GM12878 (cell line): ENCODE data around the gene SEC23IP. TPM values are rescaled to one million over a fixed set of nuclear protein-coding genes. Genes with fewer than 3 reads are reported as not detected.

Experiments used
- ATAC-seq: fragments of 200-7000 bp; cut with Tn5 transposase; 3 replicates; pipeline ENCODE4 v1.9.1; 2020; ENCODE audit warnings: mild to moderate bottlenecking, moderate library complexity
- BruUV-seq: library from RNA; stranded (reverse); fragments of 400-500 nt; replicated peaks from 2 replicates; lab custom pipeline; 2021; lab: Mats Ljungman, UMichigan
- CTCF ChIA-PET: fragments of 300-600 bp; sonication (Branson Sonifier 250); formaldehyde crosslinking; extraction: SDS; loops from one replicate; lab custom pipeline; 2021; ENCODE audit warnings: inconsistent platforms; lab: Yijun Ruan, JAX
- POLR2A ChIA-PET: fragments of 350-600 bp; formaldehyde crosslinking; extraction: SDS; loops from one replicate; lab custom pipeline; 2021; ENCODE audit warnings: inconsistent platforms; lab: Charles Lee
- RAD21 ChIA-PET: fragments of 300-600 bp; sonication (Branson Sonifier 250); formaldehyde crosslinking; loops from one replicate; lab custom pipeline; 2023; ENCODE audit warnings: antibody characterized with exemption; ENCODE audit not compliant: unreplicated experiment; lab: Charles Lee
- SMC1A ChIA-PET: fragments of 300-600 bp; sonication (Branson Sonifier 250); formaldehyde crosslinking; loops from one replicate; lab custom pipeline; 2023; ENCODE audit not compliant: unreplicated experiment, uncharacterized antibody; lab: Charles Lee
- DNase-seq: peaks from one replicate; pipeline ENCODE4 v3.0.0-alpha.2; 2011; ENCODE audit warnings: low read depth, low spot score
- FAIRE-seq: peaks from 3 replicates; lab custom pipeline; 2011; peaks lifted over from hg19 to GRCh38; lab: Jason Lieb, UNC
- H2AFZ ChIP-seq: 2 replicates; pipeline ENCODE4 v1.6.0; 2011; ENCODE audit warnings: low read depth, low read length, control low read depth; ENCODE audit not compliant: control insufficient read depth
- H3K27ac ChIP-seq: 2 replicates; pipeline ENCODE4 v1.5.1; 2011; ENCODE audit warnings: control low read depth; ENCODE audit not compliant: control insufficient read depth, insufficient read depth
- H3K27me3 ChIP-seq, 2 experiments: replicated peaks in 1 of 2; 2 replicates each; pipeline versions ENCODE4 v1.6.0 to v1.6.1; 2011; ENCODE audit warnings: low read length in 1 of 2; ENCODE audit not compliant: control insufficient read depth in 2 of 2, insufficient read depth in 2 of 2
- H3K36me3 ChIP-seq, 2 experiments: 2 replicates each; pipeline ENCODE4 v1.5.1; 2011; ENCODE audit warnings: low read length in 1 of 2; ENCODE audit not compliant: control insufficient read depth in 2 of 2, insufficient read depth in 2 of 2
- H3K4me1 ChIP-seq: 2 replicates; pipeline ENCODE4 v1.6.1; 2011; ENCODE audit warnings: mild to moderate bottlenecking, low read length, moderate library complexity, mixed read lengths; ENCODE audit not compliant: control insufficient read depth, insufficient read depth
- H3K4me2 ChIP-seq: 2 replicates; pipeline ENCODE4 v1.6.0; 2011; ENCODE audit warnings: control low read depth; ENCODE audit not compliant: control insufficient read depth, insufficient read depth
- H3K4me3 ChIP-seq: fragments of 200-600 bp; sonication (generic); 2 replicates; pipeline ENCODE4 v1.5.1; 2016
- H3K79me2 ChIP-seq: 2 replicates; pipeline ENCODE4 v1.6.0; 2011; ENCODE audit warnings: low read length; ENCODE audit not compliant: control insufficient read depth, insufficient read depth
- H3K9ac ChIP-seq: 2 replicates; pipeline ENCODE4 v1.8.0; 2011; ENCODE audit warnings: low read length, control low read depth, mixed read lengths; ENCODE audit not compliant: control insufficient read depth, insufficient read depth
- H3K9me3 ChIP-seq: replicated peaks from 3 replicates; pipeline ENCODE4 v1.5.1; 2011; ENCODE audit warnings: mild to moderate bottlenecking, low read length; ENCODE audit not compliant: control insufficient read depth, insufficient read depth
- H4K20me1 ChIP-seq: 2 replicates; pipeline ENCODE4 v1.6.0; 2011; ENCODE audit not compliant: control insufficient read depth, insufficient read depth
- CEBPB ChIP-seq, 2 experiments: fragments of 150-350 bp in 1 of 2; IDR thresholded peaks; 2 replicates each; pipeline ENCODE4 v1.6.1; 2012 to 2014; ENCODE audit warnings: low read depth in 2 of 2, low read length in 2 of 2, borderline replicate concordance in 1 of 2, inconsistent platforms in 1 of 2
- CHD1 ChIP-seq: IDR thresholded peaks from 2 replicates; pipeline ENCODE4 v1.6.1; 2012; ENCODE audit warnings: low read depth, low read length, improper control_type of control experiment
- EGR1 ChIP-seq, 2 experiments: IDR thresholded peaks; 1 replicate in 1 of 2; 2 replicates in 1 of 2; pipeline ENCODE4 v1.6.1; 2011 to 2012; ENCODE audit warnings: low read depth in 2 of 2, low read length in 2 of 2, borderline replicate concordance in 1 of 2, mild to moderate bottlenecking in 1 of 2, moderate library complexity in 1 of 2
- EP300 ChIP-seq, 2 experiments: fragments of 150-350 bp in 1 of 2; IDR thresholded peaks; 2 replicates each; pipeline ENCODE4 v1.6.1; 2011 to 2012; ENCODE audit warnings: low read depth in 2 of 2, low read length in 2 of 2, borderline replicate concordance in 1 of 2, improper control_type of control experiment in 1 of 2, inconsistent platforms in 1 of 2; ENCODE audit not compliant: control insufficient read depth in 1 of 2
- IKZF2 ChIP-seq, 2 experiments: fragments of 450-650 bp; IDR thresholded peaks; 2 replicates each; pipeline ENCODE4 v1.6.1; 2017; ENCODE audit warnings: mild to moderate bottlenecking in 2 of 2, moderate library complexity in 2 of 2
- KAT2A ChIP-seq: conservative IDR thresholded peaks from 2 replicates; pipeline ENCODE4 v1.6.1; 2011; ENCODE audit warnings: low read depth, low read length; ENCODE audit not compliant: control insufficient read depth
- POLR2AphosphoS2 ChIP-seq: IDR thresholded peaks from 2 replicates; pipeline ENCODE4 v1.6.1; 2011; ENCODE audit warnings: low read depth, mild to moderate bottlenecking, low read length, improper control_type of control experiment, moderate library complexity
- RUNX3 ChIP-seq: IDR thresholded peaks from 2 replicates; pipeline ENCODE4 v1.6.1; 2012; ENCODE audit warnings: low read length, inconsistent platforms
- ZNF384 ChIP-seq: IDR thresholded peaks from 2 replicates; pipeline ENCODE4 v1.6.1; 2012; ENCODE audit warnings: low read depth, mild to moderate bottlenecking, low read length, improper control_type of control experiment, borderline replicate concordance
- WGBS: methylation state at CpG from one replicate; pipeline ENCODE4 v1.1.6; 2016; ENCODE audit warnings: low lambda C conversion rate; ENCODE audit not compliant: insufficient replicate concordance, insufficient coverage; ENCODE audit errors: missing lambda C conversion rate; 5-methylcytosine and 5-hydroxymethylcytosine counted together
- in situ Hi-C: fragments of 300-500 bp; cut with MboI; formaldehyde crosslinking; loops from 9 replicates; pipeline ENCODE4 v1.14.3; 2018; ENCODE audit warnings: mixed read lengths
- intact Hi-C: fragments of 100-400 bp; cut with micrococcal nuclease; formaldehyde crosslinking; loops from one replicate; pipeline ENCODE4 v1.14.2; 2022; ENCODE audit not compliant: unreplicated experiment
- polyA plus RNA-seq, 11 experiments: library from polyadenylated mRNA; depleted of rRNA in 4 of 11; unstranded in 6 of 11; stranded (reverse) in 5 of 11; fragments of >200 nt; fragmentation: Nextera tagmentation in 4 of 11; fragmentation: Illumina TruSeq in 1 of 11; extraction: Ambion mirVana in 4 of 11; extraction: Trizol in 1 of 11; gene quantifications; 1 replicate in 1 of 11; 2 replicates in 10 of 11; pipeline versions ENCODE4 v1.2.1 to v1.2.3, GENCODE V29; 2011 to 2016; ENCODE audit warnings: inconsistent platforms in 2 of 11, missing spikeins in 2 of 11, low read depth in 1 of 11
- total RNA-seq, 4 experiments: library from RNA; depleted of rRNA in 3 of 4; stranded (reverse); fragments of >200 nt in 3 of 4; fragmentation: Illumina TruSeq in 1 of 4; extraction: Trizol in 1 of 4; gene quantifications; 2 replicates each; pipeline versions ENCODE4 v1.2.1 to v1.2.3, GENCODE V29; 2013 to 2021
- TF ChIP-seq, protein P1 (sequence below): IDR thresholded peaks from 2 replicates; pipeline ENCODE4 v1.6.1; 2011; ENCODE audit warnings: mild to moderate bottlenecking, low read depth, low read length, moderate library complexity; ENCODE audit not compliant: insufficient replicate concordance
- TF ChIP-seq, protein P2 (sequence below): fragments of 450-650 bp; IDR thresholded peaks from 2 replicates; pipeline ENCODE4 v1.6.1; 2014; ENCODE audit warnings: mild to moderate bottlenecking

Gene SEC23IP
- total and polyA plus RNA-seq, 10 of the 15 experiments (the other 5 are each of a cell fraction or from before 2014, with no cell fraction given): 15.1 to 82.5 (median 36.0) TPM

DNA sequence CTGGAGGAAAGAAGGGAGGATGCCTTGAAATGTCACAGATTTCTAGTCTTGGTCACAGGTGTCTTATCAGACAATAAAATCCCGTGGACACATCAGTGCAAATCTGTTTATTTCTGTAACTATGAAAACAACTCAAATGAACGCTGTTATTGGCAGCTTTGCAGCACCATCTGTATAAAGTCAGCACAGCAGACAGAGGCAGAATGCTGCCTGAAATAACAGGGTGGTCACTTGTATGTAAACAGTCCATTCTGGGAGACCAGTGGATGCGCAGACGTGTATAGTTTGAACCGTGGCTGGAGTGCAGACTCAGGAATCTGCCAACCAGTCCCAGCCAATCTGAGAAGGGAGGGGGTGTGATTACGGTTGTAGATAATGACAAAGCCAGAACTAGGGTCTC is 54.8 kb downstream of the SEC23IP start:
- H3K27ac ChIP-seq: no peak overlapping the region
- H3K4me3 ChIP-seq: no peak overlapping the region
- ChIA-PET RAD21 (no interaction called here), SMC1A (interaction anchor here (0.7 kb wide), 1 partner anchor 18 kb away, joined by 3 read pairs; no protein-coding TSS in a partner anchor), CTCF (no interaction called here), POLR2A (no interaction called here)
- intact Hi-C loops (no loop called here), in situ Hi-C loops (no loop called here)
- TF ChIP-seq POLR2AphosphoS2: no peak
- no peaks in the 10 kb centered on the region for H3K27me3 ChIP-seq
- DNase-seq (no peak), ATAC-seq (no peak), FAIRE-seq (no peak)
- no peak overlapping the region for H3K9ac ChIP-seq
- no peaks in the 10 kb centered on the region for H3K79me2 ChIP-seq
- no peaks in the 10 kb centered on the region for H4K20me1 ChIP-seq
- no peaks in the 10 kb centered on the region for H3K4me1 ChIP-seq
- H3K4me2 ChIP-seq: no peak overlapping the region
- H2AFZ ChIP-seq: no peak overlapping the region
- BruUV-seq: no TSS peak
- WGBS: 83% methylated on average over 6 of the region's 6 CpGs
- H3K36me3 ChIP-seq: peaks cover 0 to 3% of the 10 kb centered on the region in 2 experiments; a peak in 2 of 4 replicates
- H3K9me3 ChIP-seq: no peaks in the 10 kb centered on the region

DNA sequence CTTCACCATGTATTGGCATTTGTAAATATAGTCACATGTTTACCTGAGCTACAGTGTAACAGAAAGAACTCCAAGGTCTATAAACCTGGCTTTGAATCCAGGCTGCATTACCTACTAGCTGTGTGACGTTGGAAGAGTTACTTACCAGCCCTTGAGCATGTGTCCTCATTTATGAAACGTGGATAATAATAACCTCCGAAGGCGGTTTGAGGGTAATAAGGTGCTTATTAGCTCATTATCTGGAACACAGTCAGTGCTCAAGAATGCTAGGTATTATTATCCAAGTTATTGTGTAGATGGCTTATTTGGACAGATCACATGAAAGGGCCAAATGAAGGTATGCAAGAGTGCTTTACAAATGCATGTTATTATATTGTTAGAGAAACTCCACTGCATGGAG is 64.9 kb downstream of the SEC23IP start:
- in situ Hi-C loops: no loop called here
- FAIRE-seq: no peak
- ATAC-seq: no peak
- Histone ChIP-seq H3K79me2 (no peaks in the 10 kb centered on the region), H3K27me3 (no peaks in the 10 kb centered on the region), H3K36me3 (no peaks in the 10 kb centered on the region), H3K4me2 (no peak overlapping the region), H3K4me3 (no peak overlapping the region), H3K4me1 (no peaks in the 10 kb centered on the region), H2AFZ (no peak overlapping the region), H3K27ac (no peak overlapping the region), H3K9me3 (no peaks in the 10 kb centered on the region), H4K20me1 (no peaks in the 10 kb centered on the region), H3K9ac (no peak overlapping the region)
- no TSS peak for BruUV-seq
- no peak for TF ChIP-seq RUNX3
- no peak for TF ChIP-seq IKZF2 (IDR thresholded peaks at IDR 0.05)
- no peak for TF ChIP-seq CEBPB (IDR thresholded peaks at IDR 0.05; ENCODE audit: borderline replicate concordance in 1 of 2, low read depth in 2 of 2, low read length in 2 of 2)
- TF ChIP-seq, protein P1, sequence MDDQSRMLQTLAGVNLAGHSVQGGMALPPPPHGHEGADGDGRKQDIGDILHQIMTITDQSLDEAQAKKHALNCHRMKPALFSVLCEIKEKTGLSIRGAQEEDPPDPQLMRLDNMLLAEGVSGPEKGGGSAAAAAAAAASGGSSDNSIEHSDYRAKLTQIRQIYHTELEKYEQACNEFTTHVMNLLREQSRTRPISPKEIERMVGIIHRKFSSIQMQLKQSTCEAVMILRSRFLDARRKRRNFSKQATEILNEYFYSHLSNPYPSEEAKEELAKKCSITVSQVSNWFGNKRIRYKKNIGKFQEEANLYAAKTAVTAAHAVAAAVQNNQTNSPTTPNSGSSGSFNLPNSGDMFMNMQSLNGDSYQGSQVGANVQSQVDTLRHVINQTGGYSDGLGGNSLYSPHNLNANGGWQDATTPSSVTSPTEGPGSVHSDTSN: no peak
- TF ChIP-seq EGR1 (IDR thresholded peaks at IDR 0.05; ENCODE audit: borderline replicate concordance in 1 of 2, low read depth in 2 of 2, low read length in 2 of 2): no peak
- TF ChIP-seq, protein P2, sequence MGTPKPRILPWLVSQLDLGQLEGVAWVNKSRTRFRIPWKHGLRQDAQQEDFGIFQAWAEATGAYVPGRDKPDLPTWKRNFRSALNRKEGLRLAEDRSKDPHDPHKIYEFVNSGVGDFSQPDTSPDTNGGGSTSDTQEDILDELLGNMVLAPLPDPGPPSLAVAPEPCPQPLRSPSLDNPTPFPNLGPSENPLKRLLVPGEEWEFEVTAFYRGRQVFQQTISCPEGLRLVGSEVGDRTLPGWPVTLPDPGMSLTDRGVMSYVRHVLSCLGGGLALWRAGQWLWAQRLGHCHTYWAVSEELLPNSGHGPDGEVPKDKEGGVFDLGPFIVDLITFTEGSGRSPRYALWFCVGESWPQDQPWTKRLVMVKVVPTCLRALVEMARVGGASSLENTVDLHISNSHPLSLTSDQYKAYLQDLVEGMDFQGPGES: no peak
- TF ChIP-seq ZNF384: no peak
- TF ChIP-seq CHD1: no peak
- no peak for TF ChIP-seq KAT2A
- TF ChIP-seq EP300 (IDR thresholded peaks at IDR 0.05; ENCODE audit: borderline replicate concordance in 1 of 2, control insufficient read depth in 1 of 2, low read depth in 2 of 2, low read length in 2 of 2): no peak
- WGBS: 50% methylated on average over 4 of the region's 4 CpGs
- POLR2A ChIA-PET: interaction anchor here (0.7 kb wide), 1 partner anchor 142 kb away, joined by 9 read pairs; no protein-coding TSS in a partner anchor
- RAD21 ChIA-PET: no interaction called here
- intact Hi-C loops: no loop called here
- no peak for DNase-seq
- CTCF ChIA-PET: no interaction called here
- SMC1A ChIA-PET: interaction anchor here (0.9 kb wide), 1 partner anchor 9 kb away, joined by 3 read pairs; no protein-coding TSS in a partner anchor
